K562 (cell line): ENCODE results near the gene HOXB1. TPM values are rescaled to one million over a fixed set of nuclear protein-coding genes. Genes with fewer than 3 reads are reported as not detected.

Source experiments
- ATAC-seq: fragments of 200-7000 bp; cut with Tn5 transposase; 3 replicates; pipeline ENCODE4 v1.9.1; 2020; ENCODE audit warnings: moderate library complexity
- BruUV-seq: library from RNA; stranded (reverse); fragments of 400-500 nt; replicated peaks from 2 replicates; lab custom pipeline; 2021; lab: Mats Ljungman, UMichigan
- CTCF ChIA-PET: fragments of 300-600 bp; formaldehyde crosslinking; extraction: SDS; loops from one replicate; lab custom pipeline; 2021; ENCODE audit warnings: low intra/inter-chr PET ratio; lab: Yijun Ruan, JAX
- POLR2A ChIA-PET: fragments of 300-600, 350-650 bp; sonication (Branson Sonifier 250); formaldehyde crosslinking; extraction: SDS; loops from one replicate; lab custom pipeline; 2021; ENCODE audit warnings: antibody characterized with exemption, inconsistent platforms; lab: Yijun Ruan, JAX
- DNase-seq, 4 experiments: peaks; one replicate each; pipeline versions ENCODE4 v3.0.0 to v3.0.0-alpha.2; 2011 to 2018; ENCODE audit warnings: low spot score in 3 of 4, mixed read lengths in 3 of 4; ENCODE audit errors: extremely low read depth in 1 of 4
- FAIRE-seq: peaks from 2 replicates; lab custom pipeline; 2011; peaks lifted over from hg19 to GRCh38; lab: Jason Lieb, UNC
- H2AFZ ChIP-seq: 2 replicates; pipeline ENCODE4 v1.6.0; 2011; ENCODE audit warnings: low read depth, low read length, control low read depth, inconsistent platforms
- H3K27ac ChIP-seq: fragments of 200-600 bp; 3 replicates; pipeline ENCODE4 v1.8.0; 2011; ENCODE audit warnings: low read depth, mild to moderate bottlenecking, control low read depth, inconsistent platforms, low read length, moderate library complexity, mixed read lengths; ENCODE audit errors: extremely low read depth
- H3K27me3 ChIP-seq, 2 experiments: fragments of 300-600 bp in 1 of 2; 2 replicates in 1 of 2; 3 replicates in 1 of 2; pipeline versions ENCODE4 v1.6.0 to v1.8.0; 2011; ENCODE audit warnings: inconsistent platforms in 2 of 2, low read length in 2 of 2, mild to moderate bottlenecking in 1 of 2, mixed read lengths in 1 of 2, moderate library complexity in 1 of 2; ENCODE audit not compliant: control insufficient read depth in 2 of 2, insufficient read depth in 2 of 2
- H3K36me3 ChIP-seq: fragments of 300-600 bp; 3 replicates; pipeline ENCODE4 v1.8.0; 2011; ENCODE audit warnings: mild to moderate bottlenecking, low read length, inconsistent platforms; ENCODE audit not compliant: control insufficient read depth, insufficient read depth
- H3K4me1 ChIP-seq, 2 experiments: fragments of 200-600 bp in 1 of 2; replicated peaks in 1 of 2; 2 replicates in 1 of 2; 3 replicates in 1 of 2; pipeline versions ENCODE4 v1.5.1 to v1.8.0; 2011; ENCODE audit warnings: inconsistent platforms in 2 of 2, low read length in 2 of 2, mild to moderate bottlenecking in 1 of 2, mixed read lengths in 1 of 2, moderate library complexity in 1 of 2; ENCODE audit not compliant: control insufficient read depth in 2 of 2, insufficient read depth in 2 of 2
- H3K4me2 ChIP-seq: 2 replicates; pipeline ENCODE4 v1.6.1; 2011; ENCODE audit warnings: low read length, control low read depth, inconsistent platforms, mixed read lengths; ENCODE audit not compliant: insufficient read depth
- H3K4me3 ChIP-seq: fragments of 200-600 bp; sonication (generic), shearing (Covaris generic); 2 replicates; pipeline ENCODE4 v1.5.1; 2016; ENCODE audit warnings: control low read depth, inconsistent platforms
- H3K79me2 ChIP-seq: fragments of 200-600 bp; 3 replicates; pipeline ENCODE4 v1.8.0; 2011; ENCODE audit warnings: low read length, inconsistent platforms; ENCODE audit not compliant: control insufficient read depth, insufficient read depth
- H3K9ac ChIP-seq, 2 experiments: 2 replicates each; pipeline versions ENCODE4 v1.6.0 to v1.6.1; 2011; ENCODE audit warnings: low read depth in 2 of 2, low read length in 2 of 2, control low read depth in 1 of 2, inconsistent platforms in 1 of 2, mild to moderate bottlenecking in 1 of 2, mixed read lengths in 1 of 2; ENCODE audit not compliant: insufficient read depth in 1 of 2
- H3K9me1 ChIP-seq: one replicate; pipeline ENCODE4 v1.6.0; 2011; ENCODE audit warnings: inconsistent platforms, mild to moderate bottlenecking, low read length, moderate library complexity; ENCODE audit not compliant: control insufficient read depth, insufficient read depth
- H3K9me3 ChIP-seq: replicated peaks from 2 replicates; pipeline ENCODE4 v1.5.1; 2011; ENCODE audit warnings: low read depth, low read length, inconsistent platforms; ENCODE audit not compliant: control insufficient read depth, insufficient read depth
- H4K20me1 ChIP-seq: replicated peaks from 2 replicates; pipeline ENCODE4 v1.6.1; 2011; ENCODE audit warnings: low read length, inconsistent platforms, mixed read lengths; ENCODE audit not compliant: control insufficient read depth, insufficient read depth
- HCFC1 ChIP-seq: IDR thresholded peaks from 2 replicates; pipeline ENCODE4 v1.6.1; 2012; ENCODE audit warnings: low read depth, low read length, improper control_type of control experiment
- HOXB6 ChIP-seq: fragments of 250-450 bp; sonication (Bioruptor Pico); IDR thresholded peaks from 2 replicates; pipeline ENCODE4 v1.5.1; 2022; ENCODE audit warnings: mild to moderate bottlenecking, borderline replicate concordance
- NFIC ChIP-seq: fragments of 450-650 bp; IDR thresholded peaks from 2 replicates; pipeline ENCODE4 v1.6.1; 2017; ENCODE audit warnings: mild to moderate bottlenecking, inconsistent platforms
- POLR2B ChIP-seq: fragments of 450-650 bp; IDR thresholded peaks from 2 replicates; pipeline ENCODE4 v1.6.1; 2018; ENCODE audit warnings: low read depth; ENCODE audit not compliant: partially characterized antibody
- RFX7 ChIP-seq: fragments of 250-450 bp; sonication (Bioruptor Pico); IDR thresholded peaks from 2 replicates; pipeline ENCODE4 v1.5.1; 2021; ENCODE audit warnings: mild to moderate bottlenecking
- STAG1 ChIP-seq: sonication (generic); formaldehyde crosslinking; IDR thresholded peaks from 2 replicates; pipeline ENCODE4 v1.5.0; 2020; ENCODE audit warnings: missing genetic modification reagents, borderline replicate concordance
- THRAP3 ChIP-seq: fragments of 450-650 bp; IDR thresholded peaks from 2 replicates; pipeline ENCODE4 v1.6.1; 2016; ENCODE audit warnings: mild to moderate bottlenecking, inconsistent platforms, borderline replicate concordance
- ZEB2 ChIP-seq: fragments of 450-650 bp; IDR thresholded peaks from 2 replicates; pipeline ENCODE4 v1.6.1; 2016
- ZFP1 ChIP-seq: fragments of 450-650 bp; formaldehyde crosslinking; IDR thresholded peaks from 2 replicates; pipeline ENCODE4 v1.4.0; 2020; ENCODE audit warnings: mild to moderate bottlenecking, mixed read lengths
- WGBS: fragments of 100-300 bp; shearing (Covaris generic); methylation state at CpG from one replicate; pipeline ENCODE4 v1.1.6; 2016; ENCODE audit warnings: low coverage, mixed read lengths; ENCODE audit not compliant: insufficient coverage; ENCODE audit errors: missing lambda C conversion rate; 5-methylcytosine and 5-hydroxymethylcytosine counted together
- in situ Hi-C: fragments of 300-500 bp; cut with MboI; formaldehyde crosslinking; loops from 4 replicates; pipeline ENCODE4 v1.15.0; 2018; ENCODE audit warnings: inconsistent platforms, mixed read lengths
- intact Hi-C: fragments of 100-400 bp; cut with micrococcal nuclease; formaldehyde crosslinking; loops from 2 replicates; pipeline ENCODE4 v1.14.2; 2022
- polyA plus RNA-seq, 8 experiments: library from polyadenylated mRNA; depleted of rRNA in 4 of 8; stranded (reverse) in 5 of 8; unstranded in 3 of 8; fragments of >200 nt; fragmentation: Nextera tagmentation in 2 of 8; fragmentation: Illumina TruSeq in 1 of 8; extraction: Ambion mirVana in 2 of 8; extraction: Trizol in 1 of 8; gene quantifications; 2 replicates each; pipeline versions ENCODE4 v1.2.1 to v1.2.3, GENCODE V29; 2011 to 2014; ENCODE audit warnings: inconsistent platforms in 1 of 8, missing spikeins in 1 of 8
- total RNA-seq, 7 experiments: library from RNA; depleted of rRNA in 6 of 7; stranded (reverse); fragments of >200 nt in 6 of 7; fragmentation: Illumina TruSeq in 2 of 7; extraction: Trizol in 2 of 7; gene quantifications; 2 replicates each; pipeline versions ENCODE4 v1.2.1 to v1.2.3, GENCODE V29; 2011 to 2021; ENCODE audit warnings: low replicate concordance in 1 of 7

The HOXB1 gene
- total and polyA plus RNA-seq, 9 of the 15 experiments (the other 6 are each of a cell fraction or from before 2014, with no cell fraction given), result 0.04 TPM; not detected in 8

DNA sequence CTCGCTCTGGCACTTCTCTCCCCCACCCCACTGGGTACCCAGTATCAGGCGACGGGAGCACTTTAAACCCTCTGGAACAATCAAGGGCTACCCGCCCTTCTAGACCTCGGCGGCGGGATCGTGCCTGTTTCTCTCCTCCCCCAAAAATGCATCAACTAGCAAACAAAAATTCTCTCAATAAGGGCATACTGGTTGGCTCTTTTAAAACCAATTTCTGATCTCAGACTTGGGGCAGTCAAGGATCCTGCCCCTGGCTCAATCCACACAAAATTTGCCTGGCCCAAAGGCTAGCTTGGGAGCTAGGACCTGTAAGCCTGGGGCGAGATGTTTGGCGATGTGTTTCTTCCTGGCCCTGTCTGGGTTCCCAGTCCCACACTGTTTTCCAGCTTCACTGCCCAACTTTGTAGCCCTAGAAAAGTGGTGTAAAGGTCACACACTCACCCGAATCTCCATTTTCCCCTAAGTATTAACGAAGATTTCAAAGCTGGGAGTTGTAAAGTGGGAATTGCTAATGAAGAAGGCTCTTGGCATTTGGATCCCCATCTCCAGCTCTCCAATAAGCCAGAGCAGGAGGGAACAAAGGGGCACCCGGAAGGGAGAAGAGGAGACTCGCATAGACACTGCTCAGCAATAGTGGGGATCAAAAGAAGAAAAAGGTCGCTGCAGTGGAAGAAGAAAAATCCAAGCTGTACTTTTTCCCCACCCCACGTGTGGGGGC lies 28.5 kb upstream of the HOXB1 start:
- H3K4me3 ChIP-seq, result no peak overlapping the region
- FAIRE-seq (no peak), ATAC-seq (no peak), DNase-seq (no peak)
- in situ Hi-C loops, result no loop called here
- no peaks in the 10 kb centered on the region for H3K27me3 ChIP-seq
- H4K20me1 ChIP-seq, result no peaks in the 10 kb centered on the region
- WGBS, result 78% methylated on average over 15 of the region's 16 CpGs
- no TSS peak for BruUV-seq
- POLR2A ChIA-PET, result interaction anchor here (1.1 to 2.1 kb wide), 4 partner anchors 9 to 68 kb away, joined by 3 to 12 read pairs (median 7); no protein-coding TSS in a partner anchor
- intact Hi-C loops, result no loop called here
- H3K9ac ChIP-seq, result peak overlapping the region in 1 of 2 experiments; percentile 79; a peak in 2 of 4 replicates
- peaks cover 69% of the 10 kb centered on the region; the same call in 2 of the 3 replicates for H3K36me3 ChIP-seq
- peaks cover 41% of the 10 kb centered on the region for H3K79me2 ChIP-seq
- peaks cover 6% of the 10 kb centered on the region for H3K9me1 ChIP-seq
- H3K27ac ChIP-seq, result no peak overlapping the region
- no peaks in the 10 kb centered on the region for H3K9me3 ChIP-seq
- TF ChIP-seq HCFC1 (no peak), STAG1 (CRISPR knock-in tag) (no peak), HOXB6 (CRISPR knock-in tag) (no peak), THRAP3 (no peak), RFX7 (no peak), ZEB2 (no peak), NFIC (no peak), ZFP1 (CRISPR knock-in tag) (no peak), POLR2B (no peak)
- no peak overlapping the region for H3K4me2 ChIP-seq
- H2AFZ ChIP-seq, result no peak overlapping the region
- CTCF ChIA-PET, result no interaction called here
- H3K4me1 ChIP-seq, result peaks cover 33 to 42% of the 10 kb centered on the region in 2 experiments
